Measurements from ENCODE around the gene MAPK10.
"Not testable (repeated sequence)": the region's sequence is repeated elsewhere in the genome, so short reads cannot be mapped to it uniquely, and the experiment has no call there.

The MAPK10 gene

GRCh38 chr4:86034616-86035015, 325.2 kb downstream of the MAPK10 start:
- Histone ChIP-seq H3K4me1 (ENCODE audit: control insufficient read depth in 1 of 2, insufficient read depth in 2 of 2, low read length in 2 of 2) (peaks cover 0 to 20% of the 10 kb centered on the region in 2 donors), H3K36me3 (ENCODE audit: control insufficient read depth in 1 of 2, insufficient read depth in 2 of 2, low read length in 2 of 2) (peaks cover 0 to 4% of the 10 kb centered on the region in 2 donors), H3K9me3 (ENCODE audit: control insufficient read depth in 1 of 2, low read length in 2 of 2) (no peaks in the 10 kb centered on the region), H3K4me3 (ENCODE audit: low read depth in 1 of 2, low read length in 2 of 2) (no peak overlapping the region), H3K27me3 (ENCODE audit: low read depth, low read length) (no peaks in the 10 kb centered on the region), H3K27ac (ENCODE audit: low read length) (no peak overlapping the region)

DNA sequence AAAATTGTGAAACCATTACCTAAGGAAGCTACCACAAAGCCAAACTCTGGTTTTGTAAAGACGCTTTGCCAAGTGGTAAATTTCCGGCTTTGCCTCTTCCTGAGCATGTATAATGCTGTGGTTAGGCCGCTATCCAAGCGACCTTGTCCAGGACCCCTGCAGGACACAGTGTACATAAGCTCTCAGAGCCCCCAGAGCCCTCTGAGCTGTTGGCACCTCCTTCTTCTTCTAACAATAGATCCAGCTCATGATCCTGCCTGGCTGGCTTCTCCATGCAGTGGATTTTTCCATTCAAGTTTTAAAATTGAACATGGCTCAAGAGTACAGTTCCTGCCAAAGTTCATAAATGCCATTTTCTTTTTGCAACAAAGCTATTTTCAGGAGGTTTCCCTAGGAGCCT, 326.7 kb downstream of the MAPK10 start:
- no peaks in the 10 kb centered on the region for H3K9me3 ChIP-seq (ENCODE audit: control insufficient read depth in 1 of 2, low read length in 2 of 2)
- H3K27me3 ChIP-seq (ENCODE audit: low read depth, low read length), result no peaks in the 10 kb centered on the region
- H3K36me3 ChIP-seq (ENCODE audit: control insufficient read depth in 1 of 2, insufficient read depth in 2 of 2, low read length in 2 of 2), result peaks cover 0 to 4% of the 10 kb centered on the region in 2 donors
- H3K4me1 ChIP-seq (ENCODE audit: control insufficient read depth in 1 of 2, insufficient read depth in 2 of 2, low read length in 2 of 2), result peaks cover 0 to 20% of the 10 kb centered on the region in 2 donors
- no peak overlapping the region for H3K27ac ChIP-seq (ENCODE audit: low read length)
- H3K4me3 ChIP-seq (ENCODE audit: low read depth in 1 of 2, low read length in 2 of 2), result no peak overlapping the region

GRCh38 chr4:86032476-86033022, 327.3 kb downstream of the MAPK10 start:
- Histone ChIP-seq H3K27ac (ENCODE audit: low read length) (no peak overlapping the region), H3K4me3 (ENCODE audit: low read depth in 1 of 2, low read length in 2 of 2) (no peak overlapping the region)

GRCh38 chr4:86031927-86032326, 327.9 kb downstream of the MAPK10 start:
- Histone ChIP-seq H3K27me3 (ENCODE audit: low read depth, low read length) (no peaks in the 10 kb centered on the region), H3K27ac (ENCODE audit: low read length) (no peak overlapping the region), H3K4me3 (ENCODE audit: low read depth in 1 of 2, low read length in 2 of 2) (no peak overlapping the region), H3K4me1 (ENCODE audit: control insufficient read depth in 1 of 2, insufficient read depth in 2 of 2, low read length in 2 of 2) (peaks cover 0 to 20% of the 10 kb centered on the region in 2 donors), H3K36me3 (ENCODE audit: control insufficient read depth in 1 of 2, insufficient read depth in 2 of 2, low read length in 2 of 2) (peaks cover 0 to 4% of the 10 kb centered on the region in 2 donors), H3K9me3 (ENCODE audit: control insufficient read depth in 1 of 2, low read length in 2 of 2) (no peaks in the 10 kb centered on the region)

More at GRCh38 chr4:86032476-86033022, 327.3 kb downstream of the MAPK10 start:
- H3K27me3 ChIP-seq (ENCODE audit: low read depth, low read length), result no peaks in the 10 kb centered on the region
- H3K36me3 ChIP-seq (ENCODE audit: control insufficient read depth in 1 of 2, insufficient read depth in 2 of 2, low read length in 2 of 2), result peaks cover 0 to 4% of the 10 kb centered on the region in 2 donors
- peaks cover 0 to 20% of the 10 kb centered on the region in 2 donors for H3K4me1 ChIP-seq (ENCODE audit: control insufficient read depth in 1 of 2, insufficient read depth in 2 of 2, low read length in 2 of 2)
- H3K9me3 ChIP-seq (ENCODE audit: control insufficient read depth in 1 of 2, low read length in 2 of 2), result no peaks in the 10 kb centered on the region

- Histone ChIP-seq H3K27me3 (ENCODE audit: low read depth, low read length) (no peaks in the 10 kb centered on the region), H3K4me3 (ENCODE audit: low read depth in 1 of 2, low read length in 2 of 2) (no peak overlapping the region), H3K9me3 (ENCODE audit: control insufficient read depth in 1 of 2, low read length in 2 of 2) (no peaks in the 10 kb centered on the region), H3K36me3 (ENCODE audit: control insufficient read depth in 1 of 2, insufficient read depth in 2 of 2, low read length in 2 of 2) (no peaks in the 10 kb centered on the region), H3K27ac (ENCODE audit: low read length) (no peak overlapping the region), H3K4me1 (ENCODE audit: control insufficient read depth in 1 of 2, insufficient read depth in 2 of 2, low read length in 2 of 2) (no peaks in the 10 kb centered on the region)
These were observed 333.1 kb downstream of the MAPK10 start for GRCh38 chr4:86026720-86027119.

GRCh38 chr4:86021671-86022070, 338.2 kb downstream of the MAPK10 start:
- not testable (repeated sequence) for H3K9me3 ChIP-seq (ENCODE audit: control insufficient read depth in 1 of 2, low read length in 2 of 2); H3K4me3 ChIP-seq (ENCODE audit: low read depth in 1 of 2, low read length in 2 of 2); H3K27ac ChIP-seq (ENCODE audit: low read length); H3K36me3 ChIP-seq (ENCODE audit: control insufficient read depth in 1 of 2, insufficient read depth in 2 of 2, low read length in 2 of 2); H3K4me1 ChIP-seq (ENCODE audit: control insufficient read depth in 1 of 2, insufficient read depth in 2 of 2, low read length in 2 of 2); H3K27me3 ChIP-seq (ENCODE audit: low read depth, low read length)

DNA sequence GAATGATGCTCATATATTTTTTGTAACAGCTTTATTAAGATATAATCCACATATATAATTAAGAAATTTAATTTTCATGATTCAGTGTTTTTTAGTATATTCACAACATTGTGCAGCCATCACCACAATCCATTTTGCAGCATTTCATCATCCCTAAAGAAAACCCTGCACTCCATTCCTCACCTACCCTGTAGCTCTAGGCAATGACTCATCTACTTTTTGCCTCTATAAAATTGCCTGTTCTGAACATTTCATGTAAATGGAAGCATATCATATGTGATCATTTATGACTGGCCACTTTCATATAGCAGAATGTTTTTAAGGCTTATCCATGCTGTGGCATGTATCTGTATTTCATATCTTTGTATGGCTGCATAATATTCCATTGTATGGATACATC, 339.9 kb downstream of the MAPK10 start:
- no peaks in the 10 kb centered on the region for H3K9me3 ChIP-seq (ENCODE audit: control insufficient read depth in 1 of 2, low read length in 2 of 2)
- H3K36me3 ChIP-seq (ENCODE audit: control insufficient read depth in 1 of 2, insufficient read depth in 2 of 2, low read length in 2 of 2), result no peaks in the 10 kb centered on the region
- no peaks in the 10 kb centered on the region for H3K27me3 ChIP-seq (ENCODE audit: low read depth, low read length)
- H3K27ac ChIP-seq (ENCODE audit: low read length), result no peak overlapping the region
- no peaks in the 10 kb centered on the region for H3K4me1 ChIP-seq (ENCODE audit: control insufficient read depth in 1 of 2, insufficient read depth in 2 of 2, low read length in 2 of 2)
- H3K4me3 ChIP-seq (ENCODE audit: low read depth in 1 of 2, low read length in 2 of 2), result no peak overlapping the region

- no peaks in the 10 kb centered on the region for H3K36me3 ChIP-seq (ENCODE audit: control insufficient read depth in 1 of 2, insufficient read depth in 2 of 2, low read length in 2 of 2)
- no peaks in the 10 kb centered on the region for H3K4me1 ChIP-seq (ENCODE audit: control insufficient read depth in 1 of 2, insufficient read depth in 2 of 2, low read length in 2 of 2)
- H3K27me3 ChIP-seq (ENCODE audit: low read depth, low read length), result no peaks in the 10 kb centered on the region
- no peak overlapping the region for H3K4me3 ChIP-seq (ENCODE audit: low read depth in 1 of 2, low read length in 2 of 2)
- H3K27ac ChIP-seq (ENCODE audit: low read length), result no peak overlapping the region
- H3K9me3 ChIP-seq (ENCODE audit: control insufficient read depth in 1 of 2, low read length in 2 of 2), result no peaks in the 10 kb centered on the region
These were observed 340.5 kb downstream of the MAPK10 start for GRCh38 chr4:86019362-86019761.

GRCh38 chr4:86015412-86016350, 344.2 kb downstream of the MAPK10 start:
- no peaks in the 10 kb centered on the region for H3K36me3 ChIP-seq (ENCODE audit: control insufficient read depth in 1 of 2, insufficient read depth in 2 of 2, low read length in 2 of 2)
- no peak overlapping the region for H3K27ac ChIP-seq (ENCODE audit: low read length)
- no peaks in the 10 kb centered on the region for H3K9me3 ChIP-seq (ENCODE audit: control insufficient read depth in 1 of 2, low read length in 2 of 2)
- H3K4me1 ChIP-seq (ENCODE audit: control insufficient read depth in 1 of 2, insufficient read depth in 2 of 2, low read length in 2 of 2), result no peaks in the 10 kb centered on the region
- H3K27me3 ChIP-seq (ENCODE audit: low read depth, low read length), result no peaks in the 10 kb centered on the region
- H3K4me3 ChIP-seq (ENCODE audit: low read depth in 1 of 2, low read length in 2 of 2), result no peak overlapping the region

- H3K27me3 ChIP-seq (ENCODE audit: low read depth, low read length), result no peaks in the 10 kb centered on the region
- no peak overlapping the region for H3K4me3 ChIP-seq (ENCODE audit: low read depth in 1 of 2, low read length in 2 of 2)
- no peaks in the 10 kb centered on the region for H3K36me3 ChIP-seq (ENCODE audit: control insufficient read depth in 1 of 2, insufficient read depth in 2 of 2, low read length in 2 of 2)
- H3K27ac ChIP-seq (ENCODE audit: low read length), result no peak overlapping the region
- H3K9me3 ChIP-seq (ENCODE audit: control insufficient read depth in 1 of 2, low read length in 2 of 2), result no peaks in the 10 kb centered on the region
- no peaks in the 10 kb centered on the region for H3K4me1 ChIP-seq (ENCODE audit: control insufficient read depth in 1 of 2, insufficient read depth in 2 of 2, low read length in 2 of 2)
These were observed 345.3 kb downstream of the MAPK10 start for GRCh38 chr4:86014599-86014998.

DNA sequence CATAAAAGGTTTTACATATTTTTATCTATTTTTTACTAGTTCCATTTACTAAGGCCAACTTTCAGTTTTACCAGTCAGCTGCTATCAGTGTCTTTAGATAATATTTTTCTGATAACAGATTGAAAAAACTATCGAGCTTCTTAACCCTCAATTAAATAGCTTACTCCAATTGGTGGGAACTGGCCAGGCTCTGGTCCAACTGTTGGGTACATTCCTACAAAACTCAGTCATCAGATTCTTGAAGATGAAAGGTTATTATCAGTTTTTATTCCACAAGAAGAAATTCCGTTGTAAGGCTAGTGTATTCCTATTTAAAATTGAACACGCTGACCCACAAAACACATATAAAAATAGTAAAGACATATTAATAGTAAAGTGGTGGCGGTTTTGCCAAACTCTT, 346.2 kb downstream of the MAPK10 start:
- H3K4me1 ChIP-seq (ENCODE audit: control insufficient read depth in 1 of 2, insufficient read depth in 2 of 2, low read length in 2 of 2), result no peaks in the 10 kb centered on the region
- no peaks in the 10 kb centered on the region for H3K9me3 ChIP-seq (ENCODE audit: control insufficient read depth in 1 of 2, low read length in 2 of 2)
- no peak overlapping the region for H3K27ac ChIP-seq (ENCODE audit: low read length)
- no peak overlapping the region for H3K4me3 ChIP-seq (ENCODE audit: low read depth in 1 of 2, low read length in 2 of 2)
- no peaks in the 10 kb centered on the region for H3K36me3 ChIP-seq (ENCODE audit: control insufficient read depth in 1 of 2, insufficient read depth in 2 of 2, low read length in 2 of 2)
- H3K27me3 ChIP-seq (ENCODE audit: low read depth, low read length), result no peaks in the 10 kb centered on the region

All from muscle layer of duodenum (tissue), 2 donors.